HepG2 (cell line): ENCODE results near the gene HOXA10. TPM values are rescaled to one million over a fixed set of nuclear protein-coding genes. Genes with fewer than 3 reads are reported as not detected.

Experiments used
- ATAC-seq: fragments of 200-7000 bp; cut with Tn5 transposase; 3 replicates; pipeline ENCODE4 v1.9.1; 2020; ENCODE audit warnings: mild to moderate bottlenecking, moderate library complexity
- BruUV-seq: library from RNA; stranded (reverse); fragments of 400-500 nt; replicated peaks from 2 replicates; lab custom pipeline; 2021; lab: Mats Ljungman, UMichigan
- CTCF ChIA-PET: fragments of 300-600 bp; formaldehyde crosslinking; extraction: SDS; loops from one replicate; lab custom pipeline; 2021; ENCODE audit warnings: low total read pairs, inconsistent platforms, low intra/inter-chr PET ratio; lab: Yijun Ruan, JAX
- POLR2A ChIA-PET: fragments of 350-600 bp; sonication (Branson Sonifier 250); formaldehyde crosslinking; loops from one replicate; lab custom pipeline; 2020; ENCODE audit warnings: antibody characterized with exemption, inconsistent platforms; lab: Yijun Ruan, JAX
- DNase-seq: peaks from one replicate; pipeline ENCODE4 v3.0.0-alpha.2; 2015; ENCODE audit warnings: low spot score
- FAIRE-seq: peaks from 3 replicates; lab custom pipeline; 2011; peaks lifted over from hg19 to GRCh38; lab: Jason Lieb, UNC
- H2AFZ ChIP-seq: one replicate; pipeline ENCODE4 v1.6.1; 2011; ENCODE audit warnings: low read length, inconsistent platforms
- H3K27ac ChIP-seq: fragments of 300-600 bp; 3 replicates; pipeline ENCODE4 v1.8.0; 2011; ENCODE audit warnings: mixed run types, mild to moderate bottlenecking, mixed read lengths, low read length, inconsistent platforms; ENCODE audit not compliant: insufficient read depth; ENCODE audit errors: extremely low read length
- H3K27me3 ChIP-seq, 2 experiments: fragments of 200-600 bp in 1 of 2; 2 replicates in 1 of 2; 3 replicates in 1 of 2; pipeline versions ENCODE4 v1.6.0 to v1.8.0; 2011; ENCODE audit warnings: low read length in 2 of 2, mild to moderate bottlenecking in 2 of 2, moderate library complexity in 2 of 2, inconsistent platforms in 1 of 2; ENCODE audit not compliant: insufficient read depth in 2 of 2, control insufficient read depth in 1 of 2
- H3K36me3 ChIP-seq, 2 experiments: fragments of 200-600 bp in 1 of 2; replicated peaks in 1 of 2; 2 replicates in 1 of 2; 3 replicates in 1 of 2; pipeline versions ENCODE4 v1.5.1 to v1.8.0; 2011; ENCODE audit warnings: low read length in 2 of 2, inconsistent platforms in 1 of 2; ENCODE audit not compliant: insufficient read depth in 2 of 2, control insufficient read depth in 1 of 2
- H3K4me1 ChIP-seq: 2 replicates; pipeline ENCODE4 v1.5.1; 2012; ENCODE audit warnings: low read length, inconsistent platforms; ENCODE audit not compliant: insufficient read depth
- H3K4me2 ChIP-seq: 2 replicates; pipeline ENCODE4 v1.6.0; 2011; ENCODE audit warnings: low read depth, low read length, inconsistent platforms
- H3K4me3 ChIP-seq, 3 experiments: fragments of 200-600 bp in 1 of 3; sonication (generic), shearing (Covaris generic) in 1 of 3; replicated peaks in 1 of 3; 2 replicates each; pipeline ENCODE4 v1.5.1; 2011 to 2016; ENCODE audit warnings: low read length in 3 of 3, inconsistent platforms in 2 of 3, low read depth in 2 of 3, mild to moderate bottlenecking in 2 of 3, control low read depth in 1 of 3, mixed read lengths in 1 of 3; ENCODE audit not compliant: insufficient read depth in 1 of 3
- H3K79me2 ChIP-seq: one replicate; pipeline ENCODE4 v1.6.1; 2011; ENCODE audit warnings: low read length, inconsistent platforms; ENCODE audit not compliant: insufficient read depth
- H3K9ac ChIP-seq: 2 replicates; pipeline ENCODE4 v1.6.0; 2011; ENCODE audit warnings: mild to moderate bottlenecking, low read depth, low read length, inconsistent platforms; ENCODE audit not compliant: insufficient read depth
- H3K9me3 ChIP-seq: 2 replicates; pipeline ENCODE4 v1.5.1; 2012; ENCODE audit warnings: mild to moderate bottlenecking, low read length
- H4K20me1 ChIP-seq: 2 replicates; pipeline ENCODE4 v1.6.0; 2011; ENCODE audit warnings: inconsistent platforms, mild to moderate bottlenecking, low read length, moderate library complexity; ENCODE audit not compliant: insufficient read depth
- AHR ChIP-seq: IDR thresholded peaks from 2 replicates; pipeline ENCODE4 v1.6.1; 2018; ENCODE audit warnings: missing genetic modification reagents, missing compliant biosample characterization
- CBFB ChIP-seq: sonication (generic); formaldehyde crosslinking; IDR thresholded peaks from 2 replicates; pipeline ENCODE4 v1.4.0; 2020; ENCODE audit warnings: missing genetic modification reagents
- CREM ChIP-seq, 2 experiments: sonication (generic) in 1 of 2; formaldehyde crosslinking in 1 of 2; IDR thresholded peaks; 2 replicates each; pipeline versions ENCODE4 v1.4.0 to v1.6.1; 2016 to 2020; ENCODE audit warnings: antibody characterized with exemption in 1 of 2, mild to moderate bottlenecking in 1 of 2, missing genetic modification reagents in 1 of 2
- FOXP1 ChIP-seq, 2 experiments: fragments of 450-650 bp in 1 of 2; IDR thresholded peaks; 2 replicates each; pipeline ENCODE4 v1.6.1; 2017 to 2018; ENCODE audit warnings: antibody characterized with exemption in 1 of 2
- KLF12 ChIP-seq: sonication (generic); formaldehyde crosslinking; IDR thresholded peaks from 2 replicates; pipeline ENCODE4 v1.4.0; 2020; ENCODE audit warnings: missing genetic modification reagents, borderline replicate concordance
- ZFP36 ChIP-seq: fragments of 150-350 bp; IDR thresholded peaks from 2 replicates; pipeline ENCODE4 v1.6.1; 2018; ENCODE audit warnings: borderline replicate concordance, low read length, low read depth; ENCODE audit not compliant: partially characterized antibody
- ZMAT3 ChIP-seq: sonication (generic); formaldehyde crosslinking; conservative IDR thresholded peaks from 2 replicates; pipeline ENCODE4 v1.7.0; 2021; ENCODE audit warnings: missing genetic modification reagents
- ZNF451 ChIP-seq: sonication (generic); formaldehyde crosslinking; IDR thresholded peaks from 2 replicates; pipeline ENCODE4 v1.5.0; 2020; ENCODE audit warnings: mild to moderate bottlenecking, missing genetic modification reagents
- ZNF790 ChIP-seq: sonication (generic); formaldehyde crosslinking; IDR thresholded peaks from 2 replicates; pipeline ENCODE4 v1.8.0; 2022; ENCODE audit warnings: missing genetic modification reagents, mild to moderate bottlenecking, borderline replicate concordance
- ZSCAN25 ChIP-seq: sonication (generic); formaldehyde crosslinking; IDR thresholded peaks from 2 replicates; pipeline ENCODE4 v1.8.0; 2022; ENCODE audit warnings: mild to moderate bottlenecking, missing genetic modification reagents
- WGBS: methylation state at CpG from one replicate; pipeline ENCODE4 v1.1.6; 2017; ENCODE audit warnings: low lambda C conversion rate; 5-methylcytosine and 5-hydroxymethylcytosine counted together
- in situ Hi-C: cut with HindIII; loops from 2 replicates; pipeline ENCODE4 v1.10.0; 2017; ENCODE audit warnings: low pct_unique_long_range_greater_than_20kb; ENCODE audit not compliant: extremely low pct_ligation_motif_present
- intact Hi-C: fragments of 100-400 bp; cut with micrococcal nuclease; formaldehyde crosslinking; loops from one replicate; pipeline ENCODE4 v1.10.0; 2022; ENCODE audit not compliant: unreplicated experiment
- polyA plus RNA-seq, 8 experiments: library from polyadenylated mRNA; depleted of rRNA in 3 of 8; stranded (reverse) in 7 of 8; unstranded in 1 of 8; fragments of >200 nt; fragmentation: Illumina TruSeq in 4 of 8; extraction: Trizol in 4 of 8; gene quantifications; 2 replicates each; pipeline versions ENCODE4 v1.2.1 to v1.2.3, GENCODE V29; 2011 to 2016; ENCODE audit warnings: low read depth in 4 of 8, missing spikeins in 1 of 8, mixed read lengths in 1 of 8; ENCODE audit not compliant: insufficient read depth in 1 of 8
- total RNA-seq, 5 experiments: library from RNA; depleted of rRNA; stranded (reverse); fragments of >200 nt; fragmentation: Illumina TruSeq; extraction: Trizol; gene quantifications; 2 replicates each; pipeline ENCODE4 v1.2.3, GENCODE V29; 2016; ENCODE audit warnings: low read depth in 1 of 5
- TF ChIP-seq, protein P1 (sequence below): sonication (generic); formaldehyde crosslinking; IDR thresholded peaks from 2 replicates; pipeline ENCODE4 v1.4.0; 2020; ENCODE audit warnings: mild to moderate bottlenecking, missing genetic modification reagents
- TF ChIP-seq, protein P2 (sequence below): sonication (generic); formaldehyde crosslinking; IDR thresholded peaks from 2 replicates; pipeline ENCODE4 v1.4.0; 2020; ENCODE audit warnings: missing genetic modification reagents, mild to moderate bottlenecking, borderline replicate concordance
- TF ChIP-seq, protein P3 (sequence below): IDR thresholded peaks from 2 replicates; pipeline ENCODE4 v1.6.1; 2016; ENCODE audit warnings: missing compliant biosample characterization, missing genetic modification reagents, borderline replicate concordance
- TF ChIP-seq, protein P4 (sequence below): sonication (generic); formaldehyde crosslinking; IDR thresholded peaks from 2 replicates; pipeline ENCODE4 v1.4.0; 2020; ENCODE audit warnings: mild to moderate bottlenecking, missing genetic modification reagents, borderline replicate concordance

HOXA10 gene
- total and polyA plus RNA-seq, 2 of the 13 experiments (the other 11 are each of a cell fraction or from before 2014, with no cell fraction given) = not detected

DNA sequence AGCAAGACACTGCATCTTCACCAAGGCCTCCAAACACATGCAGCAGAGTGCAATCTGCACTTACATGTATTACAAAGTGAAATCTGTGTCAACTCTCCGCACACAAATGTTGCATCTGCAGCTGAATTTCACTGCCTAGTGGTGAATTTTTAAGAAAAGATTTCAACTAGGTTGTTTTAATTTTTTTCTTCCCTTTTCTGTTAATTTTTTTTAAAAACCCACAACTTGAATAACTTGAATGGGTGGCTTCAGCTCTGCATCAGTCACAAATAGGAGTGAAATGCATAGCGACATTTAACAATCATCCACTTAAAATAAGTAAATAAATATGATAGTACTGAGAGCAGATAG lies 19.9 kb upstream of the HOXA10 start:
- H3K9ac ChIP-seq = no peak overlapping the region
- TF ChIP-seq FOXP1 (IDR thresholded peaks at IDR 0.05) (no peak), FOXP1 (CRISPR knock-in tag; IDR thresholded peaks at IDR 0.05) (no peak), ZMAT3 (CRISPR knock-in tag) (no peak), ZNF790 (CRISPR knock-in tag) (no peak), ZSCAN25 (CRISPR knock-in tag) (no peak), AHR (CRISPR knock-in tag) (no peak), KLF12 (CRISPR knock-in tag) (no peak), CBFB (no peak), ZNF451 (no peak), CREM (IDR thresholded peaks at IDR 0.05) (no peak), CREM (CRISPR knock-in tag; IDR thresholded peaks at IDR 0.05) (no peak), ZFP36 (no peak)
- TF ChIP-seq, protein P1, sequence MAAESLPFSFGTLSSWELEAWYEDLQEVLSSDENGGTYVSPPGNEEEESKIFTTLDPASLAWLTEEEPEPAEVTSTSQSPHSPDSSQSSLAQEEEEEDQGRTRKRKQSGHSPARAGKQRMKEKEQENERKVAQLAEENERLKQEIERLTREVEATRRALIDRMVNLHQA (CRISPR knock-in tag) = no peak
- TF ChIP-seq, protein P2, sequence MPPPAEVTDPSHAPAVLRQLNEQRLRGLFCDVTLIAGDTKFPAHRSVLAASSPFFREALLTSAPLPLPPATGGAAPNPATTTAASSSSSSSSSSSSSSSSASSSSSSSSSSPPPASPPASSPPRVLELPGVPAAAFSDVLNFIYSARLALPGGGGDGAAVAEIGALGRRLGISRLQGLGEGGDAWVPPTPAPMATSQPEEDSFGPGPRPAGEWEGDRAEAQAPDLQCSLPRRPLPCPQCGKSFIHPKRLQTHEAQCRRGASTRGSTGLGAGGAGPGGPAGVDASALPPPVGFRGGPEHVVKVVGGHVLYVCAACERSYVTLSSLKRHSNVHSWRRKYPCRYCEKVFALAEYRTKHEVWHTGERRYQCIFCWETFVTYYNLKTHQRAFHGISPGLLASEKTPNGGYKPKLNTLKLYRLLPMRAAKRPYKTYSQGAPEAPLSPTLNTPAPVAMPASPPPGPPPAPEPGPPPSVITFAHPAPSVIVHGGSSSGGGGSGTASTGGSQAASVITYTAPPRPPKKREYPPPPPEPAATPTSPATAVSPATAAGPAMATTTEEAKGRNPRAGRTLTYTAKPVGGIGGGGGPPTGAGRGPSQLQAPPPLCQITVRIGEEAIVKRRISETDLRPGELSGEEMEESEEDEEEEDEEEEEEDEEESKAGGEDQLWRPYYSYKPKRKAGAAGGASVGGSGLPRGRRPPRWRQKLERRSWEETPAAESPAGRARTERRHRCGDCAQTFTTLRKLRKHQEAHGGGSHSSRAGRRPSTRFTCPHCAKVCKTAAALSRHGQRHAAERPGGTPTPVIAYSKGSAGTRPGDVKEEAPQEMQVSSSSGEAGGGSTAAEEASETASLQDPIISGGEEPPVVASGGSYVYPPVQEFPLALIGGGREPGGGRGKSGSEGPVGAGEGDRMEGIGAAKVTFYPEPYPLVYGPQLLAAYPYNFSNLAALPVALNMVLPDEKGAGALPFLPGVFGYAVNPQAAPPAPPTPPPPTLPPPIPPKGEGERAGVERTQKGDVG = no peak
- TF ChIP-seq, protein P3, sequence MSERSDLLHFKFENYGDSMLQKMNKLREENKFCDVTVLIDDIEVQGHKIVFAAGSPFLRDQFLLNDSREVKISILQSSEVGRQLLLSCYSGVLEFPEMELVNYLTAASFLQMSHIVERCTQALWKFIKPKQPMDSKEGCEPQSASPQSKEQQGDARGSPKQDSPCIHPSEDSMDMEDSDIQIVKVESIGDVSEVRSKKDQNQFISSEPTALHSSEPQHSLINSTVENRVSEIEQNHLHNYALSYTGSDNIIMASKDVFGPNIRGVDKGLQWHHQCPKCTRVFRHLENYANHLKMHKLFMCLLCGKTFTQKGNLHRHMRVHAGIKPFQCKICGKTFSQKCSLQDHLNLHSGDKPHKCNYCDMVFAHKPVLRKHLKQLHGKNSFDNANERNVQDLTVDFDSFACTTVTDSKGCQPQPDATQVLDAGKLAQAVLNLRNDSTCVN (CRISPR knock-in tag) = no peak
- TF ChIP-seq, protein P4, sequence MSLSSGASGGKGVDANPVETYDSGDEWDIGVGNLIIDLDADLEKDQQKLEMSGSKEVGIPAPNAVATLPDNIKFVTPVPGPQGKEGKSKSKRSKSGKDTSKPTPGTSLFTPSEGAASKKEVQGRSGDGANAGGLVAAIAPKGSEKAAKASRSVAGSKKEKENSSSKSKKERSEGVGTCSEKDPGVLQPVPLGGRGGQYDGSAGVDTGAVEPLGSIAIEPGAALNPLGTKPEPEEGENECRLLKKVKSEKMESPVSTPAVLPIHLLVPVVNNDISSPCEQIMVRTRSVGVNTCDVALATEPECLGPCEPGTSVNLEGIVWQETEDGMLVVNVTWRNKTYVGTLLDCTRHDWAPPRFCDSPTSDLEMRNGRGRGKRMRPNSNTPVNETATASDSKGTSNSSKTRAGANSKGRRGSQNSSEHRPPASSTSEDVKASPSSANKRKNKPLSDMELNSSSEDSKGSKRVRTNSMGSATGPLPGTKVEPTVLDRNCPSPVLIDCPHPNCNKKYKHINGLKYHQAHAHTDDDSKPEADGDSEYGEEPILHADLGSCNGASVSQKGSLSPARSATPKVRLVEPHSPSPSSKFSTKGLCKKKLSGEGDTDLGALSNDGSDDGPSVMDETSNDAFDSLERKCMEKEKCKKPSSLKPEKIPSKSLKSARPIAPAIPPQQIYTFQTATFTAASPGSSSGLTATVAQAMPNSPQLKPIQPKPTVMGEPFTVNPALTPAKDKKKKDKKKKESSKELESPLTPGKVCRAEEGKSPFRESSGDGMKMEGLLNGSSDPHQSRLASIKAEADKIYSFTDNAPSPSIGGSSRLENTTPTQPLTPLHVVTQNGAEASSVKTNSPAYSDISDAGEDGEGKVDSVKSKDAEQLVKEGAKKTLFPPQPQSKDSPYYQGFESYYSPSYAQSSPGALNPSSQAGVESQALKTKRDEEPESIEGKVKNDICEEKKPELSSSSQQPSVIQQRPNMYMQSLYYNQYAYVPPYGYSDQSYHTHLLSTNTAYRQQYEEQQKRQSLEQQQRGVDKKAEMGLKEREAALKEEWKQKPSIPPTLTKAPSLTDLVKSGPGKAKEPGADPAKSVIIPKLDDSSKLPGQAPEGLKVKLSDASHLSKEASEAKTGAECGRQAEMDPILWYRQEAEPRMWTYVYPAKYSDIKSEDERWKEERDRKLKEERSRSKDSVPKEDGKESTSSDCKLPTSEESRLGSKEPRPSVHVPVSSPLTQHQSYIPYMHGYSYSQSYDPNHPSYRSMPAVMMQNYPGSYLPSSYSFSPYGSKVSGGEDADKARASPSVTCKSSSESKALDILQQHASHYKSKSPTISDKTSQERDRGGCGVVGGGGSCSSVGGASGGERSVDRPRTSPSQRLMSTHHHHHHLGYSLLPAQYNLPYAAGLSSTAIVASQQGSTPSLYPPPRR = no peak
- TF ChIP-seq, all 625 proteins: peak for 0
- Histone ChIP-seq H3K36me3 (no peaks in the 10 kb centered on the region), H3K4me1 (peaks cover 12% of the 10 kb centered on the region), H3K4me3 (no peak overlapping the region), H2AFZ (no peak overlapping the region), H3K27ac (no peak overlapping the region), H3K9me3 (no peaks in the 10 kb centered on the region), H3K79me2 (no peaks in the 10 kb centered on the region), H3K4me2 (no peak overlapping the region), H4K20me1 (peaks cover 1% of the 10 kb centered on the region; the same call in 1 of the 2 replicates), H3K27me3 (peaks cover 9 to 68% of the 10 kb centered on the region in 2 experiments)
- 44% methylated on average over 2 of the region's 2 CpGs for WGBS
- intact Hi-C loops (loop anchor here (10.0 kb wide), 1 partner anchor 411 kb away; no protein-coding TSS in a partner anchor), in situ Hi-C loops (no loop called here)
- FAIRE-seq (no peak), DNase-seq (no peak), ATAC-seq (no peak)
- CTCF ChIA-PET = no interaction called here
- POLR2A ChIA-PET = no interaction called here
- BruUV-seq = no TSS peak
